PFSK-1 (cell line): ENCODE results near the gene DNAH8.

Experiments used
- FOXP2 ChIP-seq: optimal IDR thresholded peaks from 2 replicates; pipeline ENCODE3; 2011; ENCODE audit warnings: borderline replicate concordance, control low read depth, inconsistent platforms; ENCODE audit not compliant: insufficient read depth; ENCODE audit errors: extremely low read length, extremely low read depth
- POLR2AphosphoS5 ChIP-seq: IDR thresholded peaks from 2 replicates; pipeline ENCODE4 v1.6.1; 2012; ENCODE audit warnings: low read depth, mild to moderate bottlenecking, control low read depth, low read length, moderate library complexity
- REST ChIP-seq, 2 experiments: IDR thresholded peaks; 2 replicates each; pipeline versions ENCODE4 v1.6.1 to v1.8.0; 2011 to 2012; ENCODE audit warnings: low read depth in 2 of 2, low read length in 2 of 2, control low read depth in 1 of 2, inconsistent platforms in 1 of 2, mild to moderate bottlenecking in 1 of 2, moderate library complexity in 1 of 2; ENCODE audit not compliant: insufficient read depth in 1 of 2
- SIN3A ChIP-seq: IDR thresholded peaks from 2 replicates; pipeline ENCODE4 v1.6.1; 2012; ENCODE audit warnings: mild to moderate bottlenecking, low read length, moderate library complexity, borderline replicate concordance; ENCODE audit not compliant: insufficient read depth
- TAF1 ChIP-seq: IDR thresholded peaks from 2 replicates; pipeline ENCODE4 v1.6.1; 2012; ENCODE audit warnings: low read length, control low read depth, borderline replicate concordance; ENCODE audit not compliant: insufficient read depth

Gene DNAH8

DNA sequence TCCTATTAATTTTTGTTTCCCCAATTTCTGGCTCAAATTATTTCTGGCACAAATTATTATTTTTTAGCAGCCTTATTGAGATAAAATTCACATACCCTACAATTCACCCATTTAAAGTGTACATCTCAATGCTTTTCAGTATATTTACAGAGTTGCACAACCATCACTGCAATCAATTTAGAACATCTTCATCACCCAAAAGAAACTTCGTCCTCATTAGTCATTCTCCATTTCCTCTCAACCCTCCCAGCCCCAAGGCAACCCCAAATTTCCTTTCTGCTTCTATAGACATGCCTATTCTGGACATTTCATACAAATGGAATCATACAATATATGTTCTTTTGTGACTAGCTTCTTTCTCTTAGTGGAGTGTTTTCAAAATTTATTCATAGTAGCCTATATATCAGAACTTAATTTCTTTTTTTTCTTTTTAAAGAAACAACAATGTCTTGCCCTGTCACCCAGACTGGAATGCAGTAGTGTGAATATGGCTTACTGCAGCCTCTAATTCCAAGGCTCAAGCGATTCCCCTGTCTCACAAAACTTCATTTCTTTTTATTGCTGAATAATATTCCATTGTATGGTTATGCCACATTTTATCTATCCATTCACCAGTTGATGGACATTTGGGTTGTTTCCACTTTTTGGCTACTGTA, 84.5 kb downstream of the DNAH8 start:
- TF ChIP-seq REST (IDR thresholded peaks at IDR 0.05; ENCODE audit: insufficient read depth in 1 of 2, low read depth in 2 of 2, low read length in 2 of 2) (no peak), FOXP2 (no peak), SIN3A (no peak), POLR2AphosphoS5 (no peak), TAF1 (no peak)

GRCh38 chr6:38801305-38801704, 86.2 kb downstream of the DNAH8 start:
- TF ChIP-seq POLR2AphosphoS5 (no peak), SIN3A (no peak), FOXP2 (no peak), TAF1 (no peak), REST (IDR thresholded peaks at IDR 0.05; ENCODE audit: insufficient read depth in 1 of 2, low read depth in 2 of 2, low read length in 2 of 2) (no peak)

- TF ChIP-seq TAF1 (no peak), SIN3A (no peak), REST (IDR thresholded peaks at IDR 0.05; ENCODE audit: insufficient read depth in 1 of 2, low read depth in 2 of 2, low read length in 2 of 2) (no peak), FOXP2 (no peak), POLR2AphosphoS5 (no peak)
Observed at GRCh38 chr6:38802497-38802896, 87.4 kb downstream of the DNAH8 start.

- TF ChIP-seq FOXP2 (no peak), REST (IDR thresholded peaks at IDR 0.05; ENCODE audit: insufficient read depth in 1 of 2, low read depth in 2 of 2, low read length in 2 of 2) (no peak), TAF1 (no peak), SIN3A (no peak), POLR2AphosphoS5 (no peak)
Observed at GRCh38 chr6:38803129-38803528, 88.0 kb downstream of the DNAH8 start.

DNA sequence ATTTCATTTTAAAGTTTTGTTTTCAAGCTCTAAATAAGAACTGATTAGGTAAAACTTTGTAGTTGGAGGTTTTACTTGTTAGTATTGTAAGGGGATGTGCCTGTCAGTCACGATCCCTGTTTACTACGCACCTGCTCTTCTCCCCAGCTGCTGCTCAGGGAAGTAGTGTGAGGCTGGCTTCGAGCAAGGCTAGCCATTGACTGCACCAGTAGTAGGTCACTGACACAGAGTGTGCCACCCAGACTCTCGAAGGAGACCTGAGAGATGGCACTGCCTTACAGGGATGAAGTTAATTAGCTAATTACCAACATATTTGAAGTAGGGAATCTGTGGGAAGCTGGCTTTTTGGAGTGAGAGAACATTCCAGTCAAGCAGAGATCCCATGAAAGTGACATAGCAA, 89.2 kb downstream of the DNAH8 start:
- TF ChIP-seq REST (IDR thresholded peaks at IDR 0.05; ENCODE audit: insufficient read depth in 1 of 2, low read depth in 2 of 2, low read length in 2 of 2) (no peak), FOXP2 (no peak), SIN3A (no peak), POLR2AphosphoS5 (no peak), TAF1 (no peak)
